SJSA1 (cell line): ENCODE results near the gene ARHGAP32. TPM values are rescaled to one million over a fixed set of nuclear protein-coding genes. Genes with fewer than 3 reads are reported as not detected.

Source experiments
- DNase-seq, 2 experiments: peaks; one replicate each; pipeline ENCODE4 v3.0.0-alpha.2; 2015 to 2020; ENCODE audit warnings: low spot score in 2 of 2, low read depth in 1 of 2
- H3K27ac ChIP-seq: fragments of 250-450 bp; sonication (Bioruptor Pico); 2 replicates; pipeline ENCODE4 v1.5.1; 2020; ENCODE audit warnings: mild to moderate bottlenecking, moderate library complexity
- H3K27me3 ChIP-seq: fragments of 250-450 bp; sonication (Bioruptor Pico); replicated peaks from 2 replicates; pipeline ENCODE4 v1.5.1; 2020; ENCODE audit warnings: mild to moderate bottlenecking, moderate library complexity
- H3K36me3 ChIP-seq: fragments of 250-450 bp; sonication (Bioruptor Pico); 2 replicates; pipeline ENCODE4 v1.5.1; 2020; ENCODE audit warnings: mild to moderate bottlenecking
- H3K4me1 ChIP-seq: fragments of 250-450 bp; sonication (Bioruptor Pico); replicated peaks from 2 replicates; pipeline ENCODE4 v1.6.1; 2021; ENCODE audit warnings: mild to moderate bottlenecking
- H3K4me3 ChIP-seq: fragments of 250-450 bp; sonication (Bioruptor Pico); 2 replicates; pipeline ENCODE4 v1.5.1; 2020; ENCODE audit warnings: mild to moderate bottlenecking
- H3K9me3 ChIP-seq: fragments of 250-450 bp; sonication (Bioruptor Pico); replicated peaks from 2 replicates; pipeline ENCODE4 v1.5.1; 2020; ENCODE audit warnings: mild to moderate bottlenecking
- total RNA-seq: library from RNA; depleted of rRNA; stranded (reverse); fragments of >200 nt; shearing (Covaris generic); gene quantifications from 2 replicates; pipeline ENCODE4 v1.2.3, GENCODE V29; 2014

Gene ARHGAP32
- total RNA-seq, 1 experiment from 2014 or later, result 3.3 TPM

GRCh38 chr11:128962896-128963295, 229.2 kb downstream of the ARHGAP32 start:
- no peak overlapping the region for H3K27ac ChIP-seq

GRCh38 chr11:128961645-128962044, 230.5 kb downstream of the ARHGAP32 start:
- no peak overlapping the region for H3K27ac ChIP-seq
- H3K36me3 ChIP-seq, result no peaks in the 10 kb centered on the region
- H3K4me3 ChIP-seq, result no peak overlapping the region
- no peaks in the 10 kb centered on the region for H3K9me3 ChIP-seq
- no peaks in the 10 kb centered on the region for H3K4me1 ChIP-seq
- no peak for DNase-seq
- no peaks in the 10 kb centered on the region for H3K27me3 ChIP-seq

More at GRCh38 chr11:128962896-128963295, 229.2 kb downstream of the ARHGAP32 start:
- Histone ChIP-seq H3K27me3 (no peaks in the 10 kb centered on the region), H3K9me3 (no peaks in the 10 kb centered on the region), H3K36me3 (no peaks in the 10 kb centered on the region), H3K4me1 (no peaks in the 10 kb centered on the region), H3K4me3 (no peak overlapping the region)
- DNase-seq, result no peak

GRCh38 chr11:128957202-128957482, 235.0 kb downstream of the ARHGAP32 start:
- Histone ChIP-seq H3K4me1 (no peaks in the 10 kb centered on the region), H3K4me3 (no peak overlapping the region), H3K27me3 (no peaks in the 10 kb centered on the region), H3K9me3 (no peaks in the 10 kb centered on the region), H3K36me3 (no peaks in the 10 kb centered on the region), H3K27ac (no peak overlapping the region)
- no peak for DNase-seq

- no peak overlapping the region for H3K27ac ChIP-seq
- H3K9me3 ChIP-seq, result no peaks in the 10 kb centered on the region
- no peaks in the 10 kb centered on the region for H3K36me3 ChIP-seq
- H3K27me3 ChIP-seq, result no peaks in the 10 kb centered on the region
- peak in 1 of 2 experiments; percentile 37 for DNase-seq
- H3K4me1 ChIP-seq, result no peaks in the 10 kb centered on the region
- no peak overlapping the region for H3K4me3 ChIP-seq
Measured at GRCh38 chr11:128956401-128957201, 235.5 kb downstream of the ARHGAP32 start.

GRCh38 chr11:128955636-128956035, 236.5 kb downstream of the ARHGAP32 start:
- Histone ChIP-seq H3K36me3 (no peaks in the 10 kb centered on the region), H3K4me3 (no peak overlapping the region), H3K27me3 (no peaks in the 10 kb centered on the region), H3K9me3 (no peaks in the 10 kb centered on the region), H3K4me1 (no peaks in the 10 kb centered on the region), H3K27ac (no peak overlapping the region)
- no peak for DNase-seq

- H3K36me3 ChIP-seq, result no peaks in the 10 kb centered on the region
- no peak overlapping the region for H3K27ac ChIP-seq
- no peaks in the 10 kb centered on the region for H3K27me3 ChIP-seq
- H3K9me3 ChIP-seq, result no peaks in the 10 kb centered on the region
- H3K4me1 ChIP-seq, result no peaks in the 10 kb centered on the region
- DNase-seq, result no peak
- H3K4me3 ChIP-seq, result no peak overlapping the region
Measured at GRCh38 chr11:128953151-128953550, 239.0 kb downstream of the ARHGAP32 start.

GRCh38 chr11:128949791-128950454, 242.2 kb downstream of the ARHGAP32 start:
- Histone ChIP-seq H3K27me3 (no peaks in the 10 kb centered on the region), H3K4me3 (no peak overlapping the region), H3K27ac (no peak overlapping the region), H3K9me3 (no peaks in the 10 kb centered on the region), H3K36me3 (no peaks in the 10 kb centered on the region), H3K4me1 (no peaks in the 10 kb centered on the region)
- no peak for DNase-seq

- Histone ChIP-seq H3K4me1 (no peaks in the 10 kb centered on the region), H3K4me3 (no peak overlapping the region), H3K27me3 (no peaks in the 10 kb centered on the region), H3K36me3 (no peaks in the 10 kb centered on the region), H3K27ac (no peak overlapping the region), H3K9me3 (no peaks in the 10 kb centered on the region)
- DNase-seq, result no peak
Measured at GRCh38 chr11:128948583-128948982, 243.5 kb downstream of the ARHGAP32 start.

GRCh38 chr11:128947773-128948172, 244.4 kb downstream of the ARHGAP32 start:
- H3K9me3 ChIP-seq, result no peaks in the 10 kb centered on the region
- H3K36me3 ChIP-seq, result no peaks in the 10 kb centered on the region
- H3K4me1 ChIP-seq, result no peaks in the 10 kb centered on the region
- DNase-seq, result no peak
- no peak overlapping the region for H3K4me3 ChIP-seq
- no peak overlapping the region for H3K27ac ChIP-seq
- no peaks in the 10 kb centered on the region for H3K27me3 ChIP-seq

GRCh38 chr11:128946648-128947047, 245.5 kb downstream of the ARHGAP32 start:
- Histone ChIP-seq H3K27ac (no peak overlapping the region), H3K4me1 (no peaks in the 10 kb centered on the region), H3K36me3 (no peaks in the 10 kb centered on the region), H3K27me3 (no peaks in the 10 kb centered on the region), H3K4me3 (no peak overlapping the region), H3K9me3 (no peaks in the 10 kb centered on the region)
- no peak for DNase-seq

- DNase-seq, result no peak
- Histone ChIP-seq H3K4me1 (no peaks in the 10 kb centered on the region), H3K27me3 (no peaks in the 10 kb centered on the region), H3K4me3 (no peak overlapping the region), H3K36me3 (no peaks in the 10 kb centered on the region), H3K27ac (no peak overlapping the region), H3K9me3 (no peaks in the 10 kb centered on the region)
Measured at GRCh38 chr11:128943428-128943976, 248.6 kb downstream of the ARHGAP32 start.

- DNase-seq, result no peak
- Histone ChIP-seq H3K4me1 (no peaks in the 10 kb centered on the region), H3K36me3 (no peaks in the 10 kb centered on the region), H3K27ac (no peak within 1 kb of the TSS), H3K9me3 (no peaks in the 10 kb centered on the region), H3K27me3 (no peaks in the 10 kb centered on the region), H3K4me3 (no peak within 1 kb of the TSS)
Measured at GRCh38 chr11:128942817-128943427, 249.2 kb downstream of the ARHGAP32 start, which contains the start of gene TP53AIP1. Gene TP53AIP1, minus strand, starts transcription at chr11:128942871. Its CDS starts 5,053 bp downstream, at chr11:128937818.

- no peak for DNase-seq
- Histone ChIP-seq H3K4me1 (no peaks in the 10 kb centered on the region), H3K36me3 (no peaks in the 10 kb centered on the region), H3K9me3 (no peaks in the 10 kb centered on the region), H3K27me3 (no peaks in the 10 kb centered on the region), H3K4me3 (no peak overlapping the region), H3K27ac (no peak overlapping the region)
Measured at GRCh38 chr11:128942272-128942612, 249.9 kb downstream of the ARHGAP32 start.
